A204.1 (cell line): Measurements from ENCODE around the gene ABR.
"Not testable (repeated sequence)": the region's sequence is repeated elsewhere in the genome, so short reads cannot be mapped to it uniquely, and the experiment has no call there.

Experiments
- FAIRE-seq: peaks from 2 replicates; lab custom pipeline; 2012; peaks lifted over from hg19 to GRCh38; lab: Jason Lieb, UNC

The ABR gene

DNA sequence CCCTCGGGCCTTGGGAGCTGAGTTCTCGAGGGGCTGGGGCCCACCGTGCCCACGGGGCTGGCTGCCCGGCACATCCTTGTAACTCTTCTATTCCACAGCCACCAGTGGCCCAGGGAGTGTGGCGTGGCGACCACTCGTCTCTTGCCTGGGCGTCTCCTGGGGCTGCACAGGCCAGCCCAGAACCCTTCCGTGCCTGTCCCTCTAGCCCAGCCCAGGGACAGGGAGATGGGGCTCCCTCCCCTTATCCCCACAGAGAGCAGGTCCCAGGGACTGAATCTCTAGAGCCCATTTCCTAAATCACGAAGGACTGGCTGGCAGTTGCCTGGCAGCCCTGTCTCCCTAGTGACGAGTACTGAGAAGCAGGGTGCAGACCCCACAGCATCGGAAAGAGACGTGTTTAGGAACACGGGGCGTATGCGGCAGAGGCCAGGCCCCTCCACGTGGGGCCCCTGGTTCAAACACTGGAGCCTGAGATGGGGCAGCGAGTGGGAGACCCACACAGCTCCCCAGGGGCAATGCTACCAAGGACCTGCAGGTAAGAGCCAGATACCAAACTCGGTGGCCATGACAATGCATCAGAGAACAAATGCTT is 131.8 kb downstream of the ABR start:
- FAIRE-seq = no peak

DNA sequence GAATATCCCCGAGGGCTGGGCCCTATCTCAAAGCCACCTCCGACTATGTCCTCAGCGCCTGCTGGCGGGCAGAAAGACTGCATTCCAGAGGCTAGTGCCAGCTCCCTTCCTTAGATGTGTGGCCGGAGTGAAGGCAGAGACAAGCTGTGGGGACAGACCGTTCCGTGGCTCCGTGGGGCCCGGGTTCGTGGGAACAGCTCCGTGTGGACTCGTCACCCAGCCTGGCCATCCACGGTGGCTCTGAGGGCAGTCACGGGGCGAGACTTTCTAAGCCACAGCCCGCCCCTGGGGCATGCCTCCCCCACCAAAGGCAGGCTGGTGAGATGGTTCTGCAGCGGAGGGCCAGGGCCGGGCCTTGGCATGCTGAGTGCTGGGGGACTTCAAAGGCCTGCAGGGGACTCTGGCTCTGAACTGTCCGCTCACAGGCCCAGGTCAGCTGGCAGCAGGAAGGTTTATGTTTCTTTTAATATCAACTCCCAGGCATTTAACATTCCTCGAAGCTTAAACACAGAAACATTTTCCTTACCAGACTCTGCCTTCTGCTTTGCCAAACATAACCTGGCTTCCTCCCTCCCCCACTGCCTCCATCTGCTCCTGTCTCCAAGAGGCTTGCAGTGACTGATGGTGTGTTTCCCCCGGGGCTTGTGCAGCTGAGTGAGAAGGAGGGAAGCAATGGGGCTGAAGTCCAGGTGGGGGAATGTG is 132.5 kb downstream of the ABR start:
- FAIRE-seq = no peak

DNA sequence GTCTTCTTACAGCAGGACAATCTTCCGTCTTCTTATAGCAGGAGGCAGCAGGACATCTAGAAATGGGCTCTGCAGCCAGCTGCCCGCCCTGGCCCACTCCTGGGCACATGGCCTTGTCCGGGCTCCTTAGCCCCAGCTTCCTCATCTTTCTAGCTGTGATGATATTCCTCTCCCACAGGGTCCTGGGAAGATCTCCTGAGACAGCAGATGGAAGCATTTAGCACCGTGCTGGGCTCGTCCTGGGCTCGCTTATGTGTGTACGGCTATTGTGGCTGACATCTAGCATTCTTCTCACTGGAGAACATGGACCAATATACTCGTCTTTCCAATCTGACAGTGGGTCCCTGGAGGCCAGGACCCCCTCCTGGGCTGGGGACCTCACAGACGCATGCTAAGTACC is 134.3 kb downstream of the ABR start:
- no peak for FAIRE-seq

DNA sequence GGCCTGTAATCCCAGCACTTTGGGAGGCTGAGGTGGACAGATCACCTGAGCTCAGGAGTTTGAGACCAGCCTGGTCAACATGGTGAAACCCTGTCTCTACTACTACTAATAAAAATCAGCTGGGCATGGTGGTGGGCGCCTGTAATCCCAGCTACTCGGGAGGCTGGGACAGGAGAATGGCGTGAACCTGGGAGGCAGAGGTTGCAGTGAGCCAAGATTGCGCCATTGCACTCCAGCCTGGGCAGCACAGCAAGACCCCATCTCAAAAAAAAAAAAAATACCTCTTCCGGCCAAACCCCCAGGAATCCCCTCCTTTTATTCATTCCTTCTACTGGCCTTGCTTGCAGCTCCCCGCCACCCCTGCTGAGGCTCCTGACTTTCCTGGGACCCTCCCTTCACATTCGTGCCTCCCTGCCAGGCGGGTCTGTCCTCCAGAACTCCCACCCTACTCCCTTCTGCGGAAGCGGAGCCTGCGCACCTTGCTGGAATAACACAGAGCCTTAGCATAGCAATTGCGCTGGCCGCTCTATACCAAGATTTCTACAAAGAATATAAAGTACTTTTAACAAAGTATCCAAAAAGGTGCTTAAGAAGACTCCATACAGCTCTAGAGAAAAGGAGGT is 135.3 kb downstream of the ABR start:
- FAIRE-seq = not testable (repeated sequence)

DNA sequence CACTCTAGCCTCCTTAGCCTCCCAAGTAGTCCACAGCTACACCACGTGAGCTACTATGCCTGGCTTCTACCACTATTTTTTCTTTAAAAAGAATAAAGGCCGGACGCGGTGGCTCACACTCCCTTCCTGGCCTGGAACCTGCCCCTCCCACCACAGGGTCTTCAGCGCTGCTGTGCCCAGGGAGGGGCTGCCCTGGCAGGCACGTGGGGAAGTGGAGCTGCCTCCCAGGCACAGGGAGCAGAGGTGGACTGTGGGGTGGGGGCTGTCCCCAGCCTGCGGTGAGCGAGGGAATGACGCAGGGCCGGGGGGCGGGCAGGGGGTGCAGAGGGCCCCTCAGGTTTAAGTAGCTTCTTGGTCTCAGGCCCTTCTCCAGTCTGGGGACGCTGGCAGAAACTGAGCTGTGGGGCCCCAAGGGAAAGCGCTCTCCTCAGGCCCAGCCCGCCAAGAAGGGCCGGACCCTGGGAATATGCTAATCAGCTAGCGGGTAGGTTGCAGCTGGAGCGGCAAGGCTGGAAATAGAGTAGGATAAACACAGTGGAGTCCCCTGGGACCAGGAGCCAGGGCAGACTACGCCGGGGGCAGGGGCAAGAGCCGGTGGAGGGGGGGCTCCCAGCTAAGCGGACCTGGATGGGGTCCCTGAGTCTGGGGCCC is 136.1 kb downstream of the ABR start:
- no peak for FAIRE-seq

DNA sequence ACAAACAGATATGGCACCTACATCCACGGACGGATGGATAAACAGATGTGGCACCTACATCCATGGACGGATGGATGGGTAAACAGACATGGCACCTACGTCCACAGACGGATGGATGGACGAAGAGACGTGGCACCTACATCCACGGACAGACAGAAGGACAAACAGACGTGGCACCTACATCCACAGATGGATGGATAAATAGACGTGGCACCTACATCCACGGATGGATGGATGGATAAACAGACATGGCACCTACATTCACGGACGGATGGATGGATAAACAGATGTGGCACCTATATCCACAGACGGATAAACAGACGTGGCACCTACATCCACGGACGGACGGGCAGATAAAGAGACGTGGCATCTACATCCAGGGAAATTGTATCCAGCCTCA is 137.3 kb downstream of the ABR start:
- no peak for FAIRE-seq

DNA sequence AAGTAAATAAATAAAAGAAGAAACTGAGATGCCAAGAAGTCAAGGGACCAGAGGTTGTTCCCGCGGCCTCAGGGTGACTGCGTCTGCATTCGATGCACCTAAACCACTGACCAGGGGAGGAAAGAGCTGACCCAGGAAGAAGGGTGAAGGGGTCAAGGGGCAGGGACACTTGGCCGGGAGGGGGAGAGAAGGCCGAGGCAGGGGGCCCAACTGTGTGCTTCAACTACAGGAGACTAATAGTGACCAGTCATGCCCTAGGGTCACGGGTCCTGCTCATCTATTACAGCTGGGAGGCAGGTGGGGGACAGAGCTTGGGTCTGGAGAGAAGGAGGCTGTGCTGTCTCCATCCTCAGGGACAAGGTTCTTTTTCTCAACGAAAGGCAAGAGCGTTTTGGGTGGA is 138.0 kb downstream of the ABR start:
- FAIRE-seq = no peak

DNA sequence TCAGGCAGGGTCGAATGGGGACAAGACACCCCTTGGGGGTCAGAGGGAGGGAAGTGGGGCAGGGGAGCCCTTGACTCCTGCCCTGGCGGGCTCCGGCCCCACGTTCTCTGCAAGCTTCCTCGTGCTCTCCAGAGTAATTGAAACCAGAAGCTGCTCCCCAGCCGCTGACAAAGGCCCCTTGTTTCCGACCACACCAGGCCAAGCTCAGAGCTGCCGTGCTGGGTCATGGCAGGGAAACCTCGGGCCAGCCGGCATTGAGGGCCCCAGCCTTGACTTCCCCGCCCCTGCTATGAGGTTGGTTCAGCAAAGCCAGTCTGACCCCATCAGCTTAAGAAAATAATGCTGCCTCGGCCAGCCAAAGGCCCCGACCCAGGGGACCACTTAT is 139.6 kb downstream of the ABR start:
- FAIRE-seq = no peak

DNA sequence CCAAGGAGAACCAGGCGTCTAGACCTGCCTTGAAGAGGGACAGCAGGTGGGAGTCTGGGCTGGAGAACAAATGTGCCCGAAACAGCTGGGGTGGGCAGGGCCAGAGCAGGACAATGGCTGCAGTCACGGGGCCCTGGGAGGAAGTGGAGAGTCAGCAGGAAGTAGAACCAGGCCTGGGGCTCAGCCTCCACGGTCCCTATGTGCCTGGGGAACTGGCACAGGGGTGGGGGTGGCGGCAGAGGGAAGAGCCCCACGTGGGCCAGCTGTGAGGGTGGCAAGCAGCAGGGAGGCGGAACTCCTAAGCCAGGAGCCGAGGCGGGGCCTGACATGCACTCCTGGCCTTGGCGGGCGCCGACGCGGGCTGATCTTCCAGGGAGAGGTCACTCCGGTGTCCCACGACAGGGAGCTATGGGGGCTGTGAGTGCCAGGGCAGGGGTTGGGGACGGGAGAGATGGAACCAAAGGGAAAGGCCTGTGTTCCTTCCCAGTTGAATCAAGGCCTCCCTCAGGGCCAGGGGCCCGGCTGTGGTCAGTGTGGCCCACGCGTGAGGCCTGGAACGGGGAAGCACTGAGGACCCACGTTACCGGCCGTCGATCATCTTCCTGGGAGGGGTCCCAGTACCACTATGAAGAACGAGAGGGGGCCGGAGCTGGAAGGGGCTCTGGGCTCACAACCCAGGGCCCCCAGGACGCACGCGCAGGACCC is 140.1 kb downstream of the ABR start:
- no peak for FAIRE-seq

DNA sequence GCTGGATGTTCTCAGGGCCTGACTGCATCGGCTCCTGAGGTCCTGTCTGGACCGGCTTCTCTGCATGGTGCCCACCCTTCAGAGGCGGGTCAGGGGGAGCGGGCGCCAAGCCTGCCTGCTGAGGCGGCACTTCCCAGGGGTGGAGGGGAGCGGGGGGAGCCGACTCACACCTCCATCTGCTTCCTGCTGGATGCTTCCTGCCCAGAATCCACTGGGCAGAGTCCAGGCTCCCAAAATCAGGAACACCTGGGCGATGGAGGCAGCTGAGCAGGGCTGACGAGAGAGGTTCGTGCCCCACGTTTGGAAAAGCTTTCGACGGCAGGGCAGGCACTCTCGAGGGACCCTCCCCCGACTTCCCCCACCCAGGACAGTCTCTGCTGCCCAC is 140.7 kb downstream of the ABR start:
- FAIRE-seq = no peak

DNA sequence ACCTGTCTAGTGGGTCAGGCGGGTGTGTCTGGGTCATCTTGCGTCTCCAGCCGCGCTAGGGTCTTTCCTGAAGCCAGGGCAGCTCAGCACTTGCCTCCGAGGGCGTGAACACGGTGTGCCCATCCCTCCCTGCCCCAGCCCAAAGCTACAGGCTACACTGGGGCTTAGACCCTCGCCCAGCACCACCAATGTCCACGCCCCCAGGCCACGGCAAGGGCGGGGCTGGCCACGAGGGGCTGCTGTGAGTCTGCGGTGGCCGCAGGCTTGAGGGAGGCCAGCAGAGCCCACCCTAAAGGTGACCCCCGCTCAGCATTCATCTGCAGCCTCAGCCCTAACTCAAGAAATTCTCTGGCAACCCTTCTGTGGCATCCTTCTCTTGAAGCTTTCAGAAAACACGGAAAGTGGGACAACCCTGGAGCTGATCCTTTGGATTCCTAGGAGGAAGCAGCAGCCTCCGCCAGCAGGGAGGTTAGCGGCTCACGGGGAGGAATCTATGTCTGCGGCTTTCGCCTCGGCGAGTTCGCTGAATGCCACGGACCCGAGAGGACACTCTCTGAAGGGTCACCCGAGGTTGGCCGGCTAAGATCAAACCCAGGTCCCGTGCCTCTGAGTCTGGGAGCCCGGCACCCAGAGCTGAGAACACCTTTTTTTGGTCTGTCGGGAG is 141.2 kb downstream of the ABR start:
- no peak for FAIRE-seq

DNA sequence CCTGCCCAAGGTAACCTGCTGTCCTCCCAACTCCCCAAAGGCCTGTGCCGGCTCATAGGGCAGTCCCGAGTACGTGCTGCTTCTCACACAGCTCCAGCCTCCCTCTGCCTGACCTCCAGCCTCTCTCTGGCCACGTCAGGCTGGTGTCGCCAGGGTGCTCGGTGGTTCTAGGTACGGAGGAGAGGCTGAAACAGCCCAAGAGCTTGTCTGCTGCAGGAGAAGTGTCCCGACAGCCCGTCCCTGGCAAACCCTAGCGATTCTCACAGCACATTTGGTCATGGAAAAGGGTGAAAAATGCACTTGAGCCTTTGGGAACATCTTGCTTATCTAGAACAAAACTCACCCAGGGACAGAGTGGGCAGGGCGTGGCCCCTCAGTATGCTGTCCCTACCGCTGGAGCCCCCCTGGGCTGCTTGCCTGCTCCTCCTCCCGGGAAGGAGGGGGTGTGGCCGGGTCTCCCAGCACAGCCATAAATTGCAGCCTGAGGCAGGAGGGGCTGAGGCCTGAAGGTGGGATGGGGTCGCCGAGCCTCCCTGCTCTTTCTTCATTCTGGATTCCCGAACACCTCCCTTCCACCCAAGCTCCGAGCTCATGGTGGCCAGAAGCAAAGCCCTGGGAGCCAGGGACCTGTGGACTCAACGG is 142.4 kb downstream of the ABR start:
- FAIRE-seq = no peak

DNA sequence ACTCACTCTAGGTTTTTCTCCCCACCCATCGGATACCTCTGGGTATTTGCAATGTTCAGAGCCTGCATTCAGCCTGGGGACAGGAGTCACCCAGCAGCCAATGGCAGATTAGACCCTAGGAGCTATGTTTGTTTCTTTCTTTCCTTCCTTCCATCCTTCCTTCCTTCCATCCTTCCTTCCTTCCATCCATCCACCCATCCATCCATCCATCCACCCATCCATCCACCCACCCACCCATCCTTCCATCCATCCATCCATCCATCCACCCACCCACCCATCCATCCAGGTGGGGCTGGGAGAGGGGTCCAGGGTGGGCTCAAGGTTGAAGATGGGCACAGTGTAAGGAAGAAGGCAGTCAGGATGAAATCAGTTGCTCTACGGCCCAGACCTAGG is 142.9 kb downstream of the ABR start:
- no peak for FAIRE-seq

DNA sequence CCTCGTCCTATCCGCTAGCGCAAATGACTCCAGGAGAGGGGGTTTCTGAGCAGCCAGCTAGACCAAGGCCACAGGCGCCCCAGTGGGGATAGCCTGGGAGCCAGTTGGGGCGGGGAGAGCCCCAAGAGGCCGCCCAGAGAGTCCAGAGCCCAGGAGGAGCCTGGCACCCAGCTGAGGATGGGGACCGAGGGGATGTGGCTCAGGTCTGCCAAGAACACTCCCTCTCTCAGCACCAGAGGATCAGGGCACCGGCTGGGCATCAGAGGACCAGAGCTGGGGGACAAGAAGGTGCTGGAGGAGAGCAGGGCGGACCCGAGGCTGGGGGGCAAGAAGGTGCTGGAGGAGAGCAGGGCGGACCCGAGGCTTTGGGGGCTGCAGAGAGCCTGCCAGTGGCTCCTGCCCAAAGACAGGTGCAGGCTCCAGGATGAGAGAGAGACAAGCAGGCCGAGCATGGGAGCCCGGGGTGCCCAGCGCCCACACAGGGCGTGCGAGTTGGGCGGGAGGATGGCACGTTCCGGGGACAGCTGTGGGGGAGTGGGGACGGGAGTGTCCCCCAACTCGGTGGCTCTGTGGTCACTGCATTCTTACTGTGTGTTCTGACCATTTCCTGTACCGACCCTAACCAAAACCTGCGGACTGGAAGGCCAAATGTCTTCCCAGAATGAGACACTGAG is 143.5 kb downstream of the ABR start:
- no peak for FAIRE-seq

DNA sequence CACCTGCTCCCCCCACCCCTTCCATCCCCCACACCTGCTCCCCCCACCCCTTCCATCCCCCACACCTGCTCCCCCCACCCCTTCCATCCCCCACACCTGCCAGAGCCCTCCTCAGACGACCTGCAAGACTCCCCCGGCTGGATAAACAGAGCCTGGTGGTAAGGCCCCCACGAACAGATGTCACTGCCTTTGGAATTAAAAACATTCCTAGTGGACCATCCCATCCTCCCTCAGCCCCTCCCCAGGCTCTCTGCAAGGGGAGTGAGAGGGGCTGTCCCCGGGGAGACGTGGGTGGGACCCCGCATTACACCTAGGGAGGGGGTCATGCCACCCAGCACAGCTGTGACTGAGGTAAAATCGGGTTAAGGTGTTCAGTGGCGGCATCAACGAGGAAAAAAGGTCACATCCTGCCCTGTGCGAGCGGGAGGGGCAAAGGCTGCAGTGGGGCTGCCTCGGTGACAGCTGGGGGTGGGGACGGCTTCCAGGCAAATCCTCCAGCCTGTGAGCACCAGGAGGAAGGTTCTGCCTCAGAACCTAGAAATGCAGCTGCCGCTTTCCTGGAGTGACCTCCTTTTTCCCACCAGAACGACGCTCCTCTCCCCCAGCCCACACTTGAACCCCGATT is 144.1 kb downstream of the ABR start:
- no peak for FAIRE-seq

DNA sequence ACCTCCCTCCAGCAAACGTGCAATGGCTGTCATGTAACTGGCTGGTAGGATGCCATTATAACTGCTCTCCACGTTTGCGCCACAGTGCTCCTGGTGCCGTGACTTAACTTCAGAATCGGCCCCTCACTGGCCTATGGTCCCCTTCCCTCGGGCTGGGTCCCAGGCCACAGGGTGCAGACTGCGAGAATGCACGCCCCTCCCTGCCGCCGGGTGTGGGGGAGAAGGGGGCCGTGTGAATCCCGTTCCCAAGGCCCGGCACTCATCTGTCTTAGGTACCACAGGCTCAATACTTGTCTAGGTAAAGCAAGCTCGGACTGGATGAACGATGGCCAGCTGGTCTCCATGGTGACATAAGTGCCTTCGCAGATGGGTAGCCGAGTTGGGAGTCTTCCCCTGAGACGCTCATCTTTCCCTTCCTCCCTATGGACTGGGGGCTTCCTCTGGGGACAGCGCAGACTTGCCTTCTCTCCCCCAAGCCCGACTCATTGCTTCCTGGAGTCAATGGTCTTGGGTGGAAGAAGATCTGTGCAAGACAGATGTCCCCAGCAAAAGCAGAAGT is 145.1 kb downstream of the ABR start:
- no peak for FAIRE-seq

DNA sequence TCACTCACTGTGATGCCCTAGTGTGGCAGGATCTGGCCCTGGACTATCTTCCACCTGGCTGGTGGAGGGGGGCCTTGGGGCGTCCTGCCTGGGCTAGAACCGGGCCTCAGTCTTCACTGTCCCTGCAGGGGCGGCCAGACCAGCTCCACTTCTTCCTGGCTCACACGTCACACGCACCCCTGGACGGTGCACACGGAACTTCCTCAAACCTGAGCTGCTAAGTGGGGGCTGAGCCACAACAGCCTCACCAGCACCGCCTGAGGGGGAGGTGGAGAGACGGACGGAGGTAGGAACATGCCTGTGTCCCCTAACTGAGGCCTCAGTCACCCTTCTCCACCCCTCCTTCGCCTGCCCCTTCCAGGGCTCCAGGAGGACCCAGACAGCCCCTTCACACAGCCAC is 146.3 kb downstream of the ABR start:
- no peak for FAIRE-seq

DNA sequence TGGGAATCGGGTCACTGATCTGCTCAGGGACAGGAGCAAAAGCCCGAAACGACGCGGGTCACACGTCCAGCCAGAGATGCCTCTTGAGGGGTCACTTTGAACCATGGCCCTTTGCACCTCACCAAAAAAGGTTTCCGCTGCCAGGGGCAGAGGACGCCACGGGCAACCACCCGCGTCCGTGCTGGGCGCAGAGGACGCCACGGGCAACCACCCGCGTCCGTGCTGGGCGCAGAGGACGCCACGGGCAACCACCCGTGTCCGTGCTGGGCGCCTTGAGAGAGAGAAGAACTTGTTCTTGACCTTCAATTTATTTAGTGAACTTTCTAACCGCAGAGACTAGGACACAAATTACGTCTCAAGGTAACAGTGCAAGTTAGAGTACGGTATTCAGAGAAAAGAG is 147.4 kb downstream of the ABR start:
- FAIRE-seq = no peak

DNA sequence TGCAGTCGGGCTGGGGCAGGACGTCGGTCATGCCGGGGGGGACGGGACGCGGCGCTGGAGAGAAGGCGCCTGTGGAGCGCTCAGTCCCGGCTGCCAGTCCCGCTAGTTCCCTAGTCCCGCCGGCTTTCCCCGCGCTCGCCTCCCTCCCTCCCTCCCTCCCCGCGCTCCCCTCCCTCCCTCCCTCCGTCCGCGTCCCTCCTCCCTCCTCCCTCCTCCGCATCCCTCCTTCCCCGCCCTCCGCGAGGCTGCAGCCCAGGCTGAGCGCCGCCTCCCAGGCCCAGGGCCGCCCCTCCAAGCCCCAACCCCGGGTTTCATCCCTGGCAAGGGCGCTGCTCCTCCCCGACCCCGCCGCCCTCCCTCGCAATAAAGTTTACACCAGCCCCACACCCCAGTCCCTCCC is 148.1 kb downstream of the ABR start:
- no peak for FAIRE-seq
